Erythroblast (primary cell): ENCODE results near the gene FLII.

ENCODE experiments used
- DNase-seq, 2 experiments: peaks; one replicate each; lab custom pipeline; 2025; lab: John Stamatoyannopoulos, UW
- GATA1 ChIP-seq: IDR thresholded peaks from 2 replicates; pipeline ENCODE4 v1.6.1; 2011; ENCODE audit warnings: low read depth, mild to moderate bottlenecking, control low read depth, low read length, moderate library complexity
- POLR2A ChIP-seq: IDR thresholded peaks from 2 replicates; pipeline ENCODE4 v1.6.1; 2011; ENCODE audit warnings: mild to moderate bottlenecking, low read length

Gene FLII

DNA sequence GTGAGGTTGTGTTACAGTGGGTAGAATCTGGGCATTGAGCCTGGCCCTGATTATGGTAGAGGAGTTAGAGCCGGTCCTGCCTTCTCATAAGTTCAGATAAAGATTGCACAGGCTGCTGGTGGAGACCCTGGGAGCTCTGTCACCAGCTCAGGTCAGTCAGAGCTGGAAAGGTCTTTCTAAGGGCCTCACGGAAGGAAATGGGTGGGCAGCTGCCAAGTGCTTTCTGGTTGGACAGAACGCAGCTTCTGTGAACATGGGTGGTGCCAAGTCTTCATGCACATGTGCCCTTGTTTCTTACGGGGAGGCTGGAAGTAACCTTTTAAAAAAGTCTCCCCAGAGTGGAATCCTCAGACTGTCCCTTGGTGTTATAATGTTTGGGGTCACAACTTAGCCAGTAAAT, 60.0 kb downstream of the FLII start:
- no peak for TF ChIP-seq POLR2A
- no peak for TF ChIP-seq GATA1
- no peak for DNase-seq

GRCh38 chr17:18197535-18198194, 60.9 kb downstream of the FLII start:
- no peak for DNase-seq
- TF ChIP-seq POLR2A (no peak), GATA1 (no peak)

- TF ChIP-seq POLR2A (no peak), GATA1 (no peak)
- no peak for DNase-seq
Observed at GRCh38 chr17:18195246-18195645, 63.3 kb downstream of the FLII start.
